ENCODE results near the gene GGCX.

Gene GGCX

GRCh38 chr2:85539361-85540132, 21.7 kb downstream of the GGCX start:
- peak; percentile 79 to 84 for DNase-seq

DNA sequence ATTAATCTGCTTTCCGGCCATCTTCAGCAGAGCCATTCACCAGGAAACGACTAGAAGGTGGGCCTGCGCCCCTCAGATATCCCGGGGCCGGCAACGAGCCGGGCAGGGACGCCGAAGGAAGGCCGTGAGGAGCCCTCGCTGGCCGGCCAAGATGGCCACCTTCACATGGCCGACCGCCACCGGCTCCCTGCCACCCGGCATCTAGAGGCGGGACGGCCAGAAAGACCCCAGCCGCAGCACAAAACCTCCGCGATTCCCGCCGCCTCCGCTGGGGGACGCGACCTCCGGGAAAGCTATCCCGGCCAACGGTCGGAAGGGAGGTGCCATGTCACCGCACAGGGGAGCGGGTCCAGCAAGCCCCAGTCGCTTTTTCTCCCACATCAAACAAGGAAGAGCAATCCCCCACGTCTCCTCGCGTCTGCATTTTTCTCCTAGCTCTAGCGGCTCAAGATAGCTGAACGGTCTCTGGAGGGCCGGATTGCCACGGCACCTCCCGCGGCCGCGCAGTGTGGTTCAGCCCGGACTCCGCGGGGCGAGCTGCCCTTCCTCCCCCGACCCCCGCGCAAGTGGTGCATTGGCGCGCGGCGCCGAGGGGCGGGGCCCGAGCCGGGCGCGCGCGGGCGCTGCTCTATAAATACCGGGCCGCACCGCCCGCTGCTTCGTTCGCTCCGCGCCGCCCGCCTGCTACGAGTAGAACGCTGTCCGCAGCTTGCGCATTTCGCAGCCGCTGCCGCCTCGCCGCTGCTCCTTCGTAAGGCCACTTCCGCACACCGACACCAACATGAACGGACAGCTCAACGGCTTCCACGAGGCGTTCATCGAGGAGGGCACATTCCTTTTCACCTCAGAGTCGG, 22.6 kb downstream of the GGCX start, which contains the start of gene MAT2A:
TSS of gene MAT2A (plus strand) at position 662 of the 854 bp plus-strand sequence. CDS start at position 782, 120 bp downstream.
- DNase-seq = peak; percentile 86 to 90

- DNase-seq = peak; percentile 15 to 38
Measured at GRCh38 chr2:85537600-85538506, 23.4 kb downstream of the GGCX start.

DNA sequence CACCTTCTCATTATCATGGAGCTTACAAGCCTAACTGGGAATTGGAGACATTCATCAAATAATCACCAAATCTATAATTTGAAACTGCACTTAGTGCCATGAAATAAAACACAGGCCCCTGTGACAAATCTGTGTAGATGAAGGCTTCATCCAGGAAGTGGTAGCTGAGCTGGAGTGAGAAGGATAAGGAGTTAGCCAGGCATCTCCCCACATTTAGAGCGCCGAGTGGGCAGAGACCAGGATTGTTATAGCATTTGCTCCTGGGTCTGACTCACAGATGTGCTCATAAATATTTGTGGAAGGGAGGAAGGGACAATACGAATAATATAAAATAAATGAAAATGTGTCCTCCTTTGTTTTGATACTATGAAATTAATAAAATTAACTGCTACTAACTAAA, 24.8 kb downstream of the GGCX start:
- DNase-seq = no peak

DNA sequence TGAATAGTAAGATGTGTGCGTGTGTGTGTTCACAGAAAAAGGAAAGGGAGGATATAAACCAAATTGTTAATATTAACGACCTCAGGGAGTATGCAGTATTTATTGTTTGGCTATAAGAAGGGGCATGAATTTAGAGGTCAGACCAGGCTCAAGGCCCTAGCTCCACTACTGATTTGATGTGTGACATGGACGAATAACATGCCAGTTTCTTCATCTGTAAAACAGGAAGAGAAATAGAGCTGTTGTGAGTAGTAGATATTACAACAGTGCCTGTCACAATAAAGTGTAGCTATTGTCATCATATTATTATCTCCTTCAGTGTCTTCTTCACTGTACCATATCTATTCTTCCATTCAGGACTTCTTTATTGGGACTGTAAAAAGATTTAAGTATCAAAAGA, 26.4 kb downstream of the GGCX start:
- DNase-seq = no peak

DNA sequence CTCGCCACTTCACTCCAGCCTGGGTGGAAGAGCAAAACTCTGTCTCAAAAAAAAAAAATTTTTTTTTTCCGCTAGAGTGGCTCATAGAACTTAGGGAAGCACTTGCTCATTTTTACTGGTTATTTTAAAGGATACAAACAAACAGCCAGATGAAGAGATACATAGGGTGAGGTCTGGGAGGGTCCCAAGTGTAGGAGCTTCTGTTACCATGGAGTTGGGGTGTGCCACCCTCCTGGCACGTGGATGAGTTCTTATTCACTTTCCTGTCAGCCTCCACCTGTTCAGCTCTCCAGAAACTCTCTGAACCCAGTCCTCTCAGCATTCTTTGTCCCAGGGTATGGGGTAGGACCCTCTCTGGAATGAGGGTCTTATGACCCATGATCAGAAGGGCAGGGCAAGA, 27.2 kb downstream of the GGCX start:
- no peak for DNase-seq

- no peak for DNase-seq
Measured at GRCh38 chr2:85531589-85531988, 29.7 kb downstream of the GGCX start.

- DNase-seq = no peak
Measured at GRCh38 chr2:85529809-85530208, 31.5 kb downstream of the GGCX start.

DNA sequence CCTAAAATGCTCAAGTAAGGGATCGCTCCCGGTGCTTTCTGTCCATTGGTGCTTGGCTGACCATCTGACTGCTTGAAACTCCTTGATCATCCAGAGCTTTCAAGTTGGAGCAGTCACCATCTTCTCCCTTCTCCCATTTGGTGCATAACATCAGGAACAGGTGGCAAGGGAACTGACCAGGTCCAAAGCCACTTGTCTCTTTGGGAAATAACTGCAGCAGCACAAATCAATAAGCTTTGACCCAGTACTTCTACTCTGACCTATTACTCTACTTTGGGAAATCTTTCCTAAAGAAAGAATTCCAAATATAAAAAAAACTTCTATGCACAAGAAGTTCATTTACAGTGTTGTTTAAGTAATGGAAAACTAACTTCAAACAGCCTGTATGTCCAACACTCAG, 32.9 kb downstream of the GGCX start:
- no peak for DNase-seq

GRCh38 chr2:85527787-85528186, 33.5 kb downstream of the GGCX start:
- no peak for DNase-seq

- no peak for DNase-seq
Measured at GRCh38 chr2:85525567-85525966, 35.7 kb downstream of the GGCX start.

DNA sequence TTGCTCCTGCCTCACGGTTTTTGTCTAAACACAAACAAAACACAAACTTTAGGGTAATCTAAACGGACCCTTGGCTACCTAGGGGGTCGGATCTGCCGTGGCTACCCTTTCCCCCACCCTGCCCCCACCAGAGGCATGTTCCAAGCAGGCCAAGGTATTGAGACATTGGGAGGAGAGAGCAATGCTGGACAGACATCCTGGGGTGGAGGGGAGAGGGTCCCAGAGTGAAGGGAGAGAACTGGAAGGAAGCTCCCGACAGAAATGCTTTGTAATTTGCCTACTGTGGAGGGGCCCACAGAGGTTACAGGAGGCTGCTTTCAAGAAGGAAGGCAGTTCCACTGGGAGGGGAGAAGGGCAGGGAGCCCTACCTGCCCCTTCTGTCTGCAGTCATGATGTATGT, 36.3 kb downstream of the GGCX start:
- DNase-seq = no peak

GRCh38 chr2:85524336-85524908, 36.9 kb downstream of the GGCX start:
- no peak for DNase-seq

- no peak for DNase-seq
Measured at GRCh38 chr2:85523903-85524335, 37.4 kb downstream of the GGCX start.

GRCh38 chr2:85523062-85523902, 38.0 kb downstream of the GGCX start:
- no peak for DNase-seq

DNA sequence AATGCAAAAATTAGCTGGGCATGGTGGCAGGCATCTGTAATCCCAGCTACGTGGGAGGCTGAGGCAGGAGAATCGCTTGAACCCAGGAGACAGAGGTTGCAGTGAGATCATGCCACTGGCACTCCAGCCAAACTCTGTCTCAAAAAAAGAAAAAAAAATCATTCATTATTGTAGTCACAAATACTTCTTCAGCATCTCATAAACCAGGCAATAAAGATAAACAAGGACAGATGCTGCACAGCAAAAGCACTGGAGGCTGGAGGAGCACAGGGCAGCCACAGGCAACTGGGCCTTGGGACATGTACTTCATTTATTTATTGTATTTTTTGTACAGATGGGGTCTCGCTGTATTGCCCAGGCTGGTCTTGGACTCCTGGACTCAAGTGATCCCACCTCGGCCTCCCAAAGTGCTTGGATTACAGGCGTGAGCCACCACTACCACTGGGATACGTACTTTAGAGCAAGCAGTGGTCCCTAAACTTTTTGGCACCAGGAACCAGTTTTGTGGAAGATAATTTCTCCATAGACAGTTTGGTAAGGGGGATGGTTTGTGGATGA, 39.1 kb downstream of the GGCX start:
- DNase-seq = no peak

DNA sequence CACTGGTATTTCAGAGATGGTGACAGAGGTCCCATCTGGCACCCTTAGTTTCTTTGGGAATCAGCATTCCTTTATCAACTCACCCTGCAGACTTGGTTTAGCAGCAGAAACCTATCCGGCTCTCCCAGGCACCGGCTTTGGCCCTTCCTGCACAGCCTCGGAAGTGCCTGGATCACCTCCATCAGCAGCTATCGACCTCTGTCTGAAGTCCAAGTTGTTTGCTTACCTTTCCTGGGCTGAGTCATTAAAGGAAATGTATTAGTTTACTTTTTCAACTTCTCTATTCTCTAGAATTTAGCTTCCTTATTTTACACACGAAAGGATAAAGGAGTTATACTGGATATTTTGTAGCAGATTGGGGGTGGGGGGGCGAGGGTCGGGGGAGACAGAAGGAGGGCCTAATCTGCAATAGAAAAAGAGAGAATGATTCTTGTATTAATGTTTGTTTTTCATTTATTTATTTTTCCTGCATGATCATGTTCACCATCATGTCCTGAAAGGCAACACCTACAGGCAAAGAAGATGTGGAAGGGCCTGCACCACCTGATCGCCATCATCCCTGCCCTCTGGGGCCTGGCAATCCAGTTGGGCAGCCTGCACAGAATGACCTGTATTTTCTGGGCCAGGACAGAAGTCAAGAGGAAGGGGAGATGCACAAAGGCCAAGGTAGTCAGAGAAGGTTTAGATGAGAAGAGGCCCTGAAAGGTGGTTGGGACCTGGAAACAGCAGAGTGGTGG, 44.5 kb downstream of the GGCX start:
- no peak for DNase-seq

- no peak for DNase-seq
Measured at GRCh38 chr2:85514323-85514722, 47.0 kb downstream of the GGCX start.

DNA sequence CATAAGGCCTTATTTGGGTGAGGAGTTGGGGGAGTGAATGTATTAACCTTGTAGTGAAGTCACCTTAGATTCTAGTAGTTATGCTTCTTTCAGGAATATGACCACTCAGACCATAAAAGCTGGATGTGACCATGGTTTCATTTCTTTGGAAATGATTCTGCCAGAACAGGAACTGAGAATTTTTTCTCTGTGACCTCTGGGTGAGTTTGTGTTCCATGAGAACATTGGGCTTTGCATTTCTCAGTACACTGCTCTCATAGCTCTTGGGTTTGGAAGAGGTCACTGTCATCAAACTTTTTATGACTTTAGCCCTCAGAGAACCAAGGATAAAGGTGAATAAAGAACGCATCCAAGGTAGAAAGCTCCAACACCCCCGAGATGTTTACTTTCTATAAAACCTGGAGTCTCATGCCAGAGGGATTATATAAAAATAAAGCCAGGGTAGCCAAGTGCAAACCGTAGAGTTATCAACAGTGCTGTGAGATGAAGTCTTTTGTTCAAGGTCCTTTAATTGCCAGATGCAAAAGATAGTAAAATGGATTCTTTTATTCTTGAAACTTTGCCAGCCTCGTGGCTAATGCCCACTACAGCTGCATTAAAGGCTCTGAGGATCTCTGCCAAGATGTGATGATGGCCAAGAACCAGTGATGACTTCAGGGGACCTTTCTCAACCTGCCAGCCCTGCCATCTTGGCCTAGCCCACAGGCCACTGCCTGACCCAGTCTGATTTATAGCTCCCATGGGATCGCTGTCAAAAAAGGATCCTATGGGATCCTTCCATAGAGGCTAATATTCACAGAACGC, 50.1 kb downstream of the GGCX start:
- DNase-seq = no peak

GRCh38 chr2:85506768-85507181, 54.5 kb downstream of the GGCX start:
- DNase-seq = no peak
